HG03103 (cell line): ENCODE results near the gene UTP18.
"Not testable (repeated sequence)": the region's sequence is repeated elsewhere in the genome, so short reads cannot be mapped to it uniquely, and the experiment has no call there.

Experiments
- ATAC-seq: cut with Tn5 transposase; IDR thresholded peaks from one replicate; pipeline ENCODE4 v1.9.1; 2021; ENCODE audit warnings: low read depth; ENCODE audit not compliant: unreplicated experiment

Gene UTP18

DNA sequence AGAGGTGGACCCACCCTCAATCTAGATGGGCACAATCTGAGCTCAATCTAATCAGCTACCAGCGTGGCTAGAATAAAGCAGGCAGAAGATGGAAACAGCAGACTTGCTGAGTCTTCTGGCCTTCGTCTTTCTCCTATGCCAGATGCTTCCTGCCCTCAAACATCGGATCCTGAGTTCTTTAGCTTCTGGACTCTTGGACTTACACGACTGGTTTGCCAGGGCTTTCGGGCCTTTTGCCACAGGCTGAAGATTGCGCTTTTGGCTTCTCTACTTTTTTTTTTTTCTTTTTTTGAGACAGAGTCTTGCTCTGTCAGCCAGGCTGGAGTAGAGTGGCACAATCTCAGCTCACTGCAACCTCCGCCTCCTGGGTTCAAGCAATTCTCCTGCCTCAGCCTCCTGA, 65.1 kb downstream of the UTP18 start:
- ATAC-seq: no peak

DNA sequence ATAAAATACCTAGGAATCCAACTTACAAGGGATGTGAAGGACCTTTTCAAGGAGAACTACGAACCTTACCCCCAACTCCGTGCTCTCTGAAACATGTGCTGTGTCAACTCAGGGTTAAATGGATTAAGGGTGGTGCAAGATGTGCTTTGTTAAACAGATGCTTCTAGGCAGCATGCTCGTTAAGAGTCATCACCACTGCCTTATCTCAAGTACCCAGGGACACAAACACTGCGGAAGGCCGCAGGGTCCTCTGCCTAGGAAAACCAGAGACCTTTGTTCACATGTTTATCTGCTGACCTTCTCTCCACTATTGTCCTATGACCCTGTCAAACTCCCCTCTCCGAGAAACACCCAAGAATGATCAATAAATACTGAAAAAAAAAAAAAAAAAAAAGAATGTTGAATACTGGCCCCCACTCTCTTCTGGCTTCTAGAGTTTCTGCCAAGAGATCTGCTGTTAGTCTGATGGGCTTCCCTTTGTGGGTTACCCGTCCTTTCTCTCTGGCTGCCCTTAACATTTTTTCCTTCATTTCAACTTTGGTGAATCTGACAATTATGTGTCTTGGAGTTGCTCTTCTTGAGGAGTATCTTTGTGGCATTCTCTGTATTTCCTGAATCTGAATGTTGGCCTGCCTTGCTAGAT, 70.6 kb downstream of the UTP18 start:
- not testable (repeated sequence) for ATAC-seq

DNA sequence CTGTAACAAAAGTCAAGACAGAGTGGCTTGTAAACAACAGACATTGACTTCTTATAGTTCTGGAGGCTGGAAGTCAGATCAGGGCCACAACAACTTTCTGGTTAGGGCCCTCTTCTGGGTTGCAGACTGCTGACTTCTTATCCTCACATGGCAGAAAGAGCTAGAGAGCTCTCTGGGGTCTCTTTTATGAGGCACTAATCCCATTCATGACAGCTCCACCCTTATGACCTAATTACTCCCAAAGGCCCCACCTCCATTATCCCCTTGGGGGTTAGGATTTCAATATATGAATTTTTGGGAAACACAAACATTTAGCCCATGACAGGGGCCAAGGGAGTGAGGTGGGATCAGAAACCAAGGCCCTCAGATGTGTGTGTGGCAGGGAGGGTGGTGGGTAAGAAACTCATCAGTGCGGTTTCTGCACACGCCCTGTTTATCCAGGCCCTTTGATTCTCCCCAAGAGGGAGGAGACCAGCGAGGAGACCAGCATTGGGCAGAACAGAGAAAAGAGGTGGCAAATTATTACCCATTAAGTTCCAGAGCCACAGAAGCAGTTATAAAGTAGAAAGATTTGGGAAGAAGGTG, 74.8 kb downstream of the UTP18 start:
- ATAC-seq: no peak

- no peak for ATAC-seq
These were observed 75.8 kb downstream of the UTP18 start for GRCh38 chr17:51335883-51336822.

DNA sequence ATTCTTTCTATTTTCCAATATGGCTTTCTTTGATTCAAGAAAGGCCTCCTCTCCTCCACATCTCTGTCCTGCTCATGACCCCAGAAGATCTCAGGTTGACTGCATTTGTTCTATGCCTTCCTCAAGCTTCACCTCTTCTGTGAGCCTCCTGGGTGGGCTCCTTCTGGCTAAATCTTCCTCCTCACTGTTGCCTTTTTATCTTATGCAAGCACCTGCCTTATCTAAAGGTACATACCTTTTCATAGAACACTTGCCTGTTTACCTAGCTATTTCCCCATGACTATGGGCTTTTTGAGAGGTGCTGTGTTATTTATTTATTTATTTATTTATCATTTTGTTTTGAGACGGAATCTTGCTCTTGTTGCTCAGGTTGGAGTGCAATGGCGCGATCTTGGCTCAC, 81.1 kb downstream of the UTP18 start:
- no peak for ATAC-seq

DNA sequence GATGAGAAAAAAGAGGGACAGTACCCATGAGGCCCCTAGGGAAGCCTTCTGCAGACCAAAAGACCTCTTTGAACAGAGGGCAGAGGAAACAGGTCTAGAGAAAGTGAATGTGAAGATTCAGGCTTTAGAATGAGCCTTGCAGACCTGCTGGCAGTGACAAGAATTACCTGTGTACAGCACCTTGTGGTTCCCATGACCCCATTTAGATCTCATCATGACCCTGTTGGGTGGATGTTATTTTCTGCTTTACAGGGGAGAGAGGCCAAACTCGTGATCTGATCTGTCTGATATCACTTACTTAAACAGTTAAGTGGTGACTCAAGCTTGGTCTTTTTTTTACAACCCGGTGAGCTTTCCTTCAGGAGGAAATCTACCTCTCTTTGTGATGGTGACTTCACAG, 81.9 kb downstream of the UTP18 start:
- no peak for ATAC-seq

- ATAC-seq: no peak
These were observed 84.2 kb downstream of the UTP18 start for GRCh38 chr17:51344532-51344931.

GRCh38 chr17:51346218-51346982, 86.1 kb downstream of the UTP18 start:
- ATAC-seq: no peak
